Liver (tissue), 9 donors: ENCODE data around the gene CGAS. TPM values are rescaled to one million over a fixed set of nuclear protein-coding genes. Genes with fewer than 3 reads are reported as not detected.
A peak's percentile ranks its signal among the peaks of the same experiment; 100 is the strongest.
"Not testable (repeated sequence)": the region's sequence is repeated elsewhere in the genome, so short reads cannot be mapped to it uniquely, and the experiment has no call there.

Experiments
- DNase-seq: peaks from one replicate; pipeline ENCODE4 v3.0.0-alpha.2; 2017; ENCODE audit warnings: low spot score
- H3K27ac ChIP-seq, 2 donors: one replicate each; pipeline ENCODE4 v1.7.0; 2013; ENCODE audit warnings: inconsistent platforms in 2 of 2, low read length in 2 of 2, control low read depth in 1 of 2, low read depth in 1 of 2, mild to moderate bottlenecking in 1 of 2
- H3K27me3 ChIP-seq, 4 donors: one replicate each; pipeline versions ENCODE4 v1.6.1 to v1.7.0; 2013; ENCODE audit warnings: low read length in 3 of 4, inconsistent platforms in 1 of 4, mild to moderate bottlenecking in 1 of 4, moderate library complexity in 1 of 4; ENCODE audit not compliant: control insufficient read depth in 4 of 4, insufficient read depth in 4 of 4
- H3K36me3 ChIP-seq, 4 donors: one replicate each; pipeline versions ENCODE4 v1.6.1 to v1.7.0; 2013; ENCODE audit warnings: low read length in 3 of 4, mild to moderate bottlenecking in 3 of 4, low read depth in 1 of 4, moderate library complexity in 1 of 4; ENCODE audit not compliant: control insufficient read depth in 4 of 4, insufficient read depth in 3 of 4
- H3K4me1 ChIP-seq, 4 donors: one replicate each; pipeline versions ENCODE4 v1.6.1 to v1.7.0; 2013; ENCODE audit warnings: low read length in 3 of 4, mild to moderate bottlenecking in 3 of 4, moderate library complexity in 1 of 4; ENCODE audit not compliant: control insufficient read depth in 4 of 4, insufficient read depth in 4 of 4
- H3K4me3 ChIP-seq, 3 donors: one replicate each; pipeline versions ENCODE4 v1.6.1 to v1.7.0; 2013; ENCODE audit warnings: low read length in 3 of 3, control low read depth in 1 of 3, low read depth in 1 of 3, mild to moderate bottlenecking in 1 of 3
- H3K9ac ChIP-seq, 2 donors: one replicate each; pipeline ENCODE4 v1.7.0; 2013; ENCODE audit warnings: low read length in 2 of 2, mild to moderate bottlenecking in 2 of 2, moderate library complexity in 2 of 2, control low read depth in 1 of 2, low read depth in 1 of 2
- H3K9me3 ChIP-seq, 4 donors: one replicate each; pipeline versions ENCODE4 v1.6.1 to v1.7.0; 2013; ENCODE audit warnings: low read length in 3 of 4; ENCODE audit not compliant: control insufficient read depth in 4 of 4
- EGR1 ChIP-seq, 2 donors: IDR thresholded peaks; 2 replicates each; pipeline ENCODE4 v1.6.1; 2016 to 2018; ENCODE audit warnings: antibody characterized with exemption in 2 of 2, low read depth in 2 of 2
- GABPA ChIP-seq, 2 donors: IDR thresholded peaks in 1 of 2; conservative IDR thresholded peaks in 1 of 2; 2 replicates each; pipeline ENCODE4 v1.6.1; 2016; ENCODE audit warnings: antibody characterized with exemption in 2 of 2, mild to moderate bottlenecking in 1 of 2, moderate library complexity in 1 of 2
- HNF4A ChIP-seq, 2 donors: conservative IDR thresholded peaks; 2 replicates each; pipeline ENCODE4 v1.6.1; 2016; ENCODE audit warnings: antibody characterized with exemption in 2 of 2, mild to moderate bottlenecking in 2 of 2
- HNF4G ChIP-seq: IDR thresholded peaks from 2 replicates; pipeline ENCODE4 v1.6.1; 2016; ENCODE audit warnings: antibody characterized with exemption
- JUND ChIP-seq, 2 donors: IDR thresholded peaks; 2 replicates each; pipeline ENCODE4 v1.6.1; 2016; ENCODE audit warnings: antibody characterized with exemption in 2 of 2
- MAX ChIP-seq: IDR thresholded peaks from 2 replicates; pipeline ENCODE4 v1.6.1; 2016; ENCODE audit warnings: antibody characterized with exemption
- RAD21 ChIP-seq, 2 donors: IDR thresholded peaks; 2 replicates each; pipeline ENCODE4 v1.6.1; 2016; ENCODE audit warnings: antibody characterized with exemption in 2 of 2, mild to moderate bottlenecking in 2 of 2
- REST ChIP-seq: IDR thresholded peaks from 2 replicates; pipeline ENCODE4 v1.6.1; 2016; ENCODE audit warnings: antibody characterized with exemption, mild to moderate bottlenecking
- RXRA ChIP-seq, 2 donors: IDR thresholded peaks; 2 replicates each; pipeline ENCODE4 v1.6.1; 2017 to 2018; ENCODE audit warnings: antibody characterized with exemption in 2 of 2, mild to moderate bottlenecking in 1 of 2
- SP1 ChIP-seq: IDR thresholded peaks from 2 replicates; pipeline ENCODE4 v1.6.1; 2018; ENCODE audit warnings: antibody characterized with exemption, mild to moderate bottlenecking
- TAF1 ChIP-seq: conservative IDR thresholded peaks from 2 replicates; pipeline ENCODE4 v1.6.1; 2016; ENCODE audit warnings: antibody characterized with exemption, mild to moderate bottlenecking
- YY1 ChIP-seq: IDR thresholded peaks from 2 replicates; pipeline ENCODE4 v1.6.1; 2016; ENCODE audit warnings: antibody characterized with exemption, mild to moderate bottlenecking
- WGBS: extraction: QIAGEN DNeasy Blood & Tissue Kit; methylation state at CpG from one replicate; pipeline ENCODE4 v1.1.7; 2013; 5-methylcytosine and 5-hydroxymethylcytosine counted together
- polyA plus RNA-seq, 2 donors: library from polyadenylated mRNA; stranded (reverse) in 1 of 2; unstranded in 1 of 2; fragments of 200-250 nt in 1 of 2; fragments of >200 nt in 1 of 2; fragmentation: Nextera tagmentation in 1 of 2; extraction: Ambion mirVana in 1 of 2; gene quantifications; one replicate each; pipeline versions ENCODE4 v1.2.1 to v1.2.3, GENCODE V29; 2013 to 2015
- total RNA-seq, 2 donors: library from RNA; depleted of rRNA; stranded (reverse); fragments of >200 nt; gene quantifications; one replicate each; pipeline ENCODE4 v1.2.3, GENCODE V29; 2014
- TF ChIP-seq, protein P1 (sequence below): IDR thresholded peaks from 2 replicates; pipeline ENCODE4 v1.6.1; 2016; ENCODE audit warnings: antibody characterized with exemption
- TF ChIP-seq, protein P2 (sequence below): fragments of 150-350 bp; IDR thresholded peaks from 2 replicates; pipeline ENCODE4 v1.5.1; 2017; ENCODE audit warnings: improper control_type of control experiment, low read depth, low read length; ENCODE audit not compliant: missing input control
- donor health status: healthy.
- donor health status: healthy.
- donor health status: healthy.
- donor health status: healthy.
- donor health status: healthy.

Gene CGAS
- total and polyA plus RNA-seq, 4 donors, result 0.36 to 4.9 (median 1.2) TPM

DNA sequence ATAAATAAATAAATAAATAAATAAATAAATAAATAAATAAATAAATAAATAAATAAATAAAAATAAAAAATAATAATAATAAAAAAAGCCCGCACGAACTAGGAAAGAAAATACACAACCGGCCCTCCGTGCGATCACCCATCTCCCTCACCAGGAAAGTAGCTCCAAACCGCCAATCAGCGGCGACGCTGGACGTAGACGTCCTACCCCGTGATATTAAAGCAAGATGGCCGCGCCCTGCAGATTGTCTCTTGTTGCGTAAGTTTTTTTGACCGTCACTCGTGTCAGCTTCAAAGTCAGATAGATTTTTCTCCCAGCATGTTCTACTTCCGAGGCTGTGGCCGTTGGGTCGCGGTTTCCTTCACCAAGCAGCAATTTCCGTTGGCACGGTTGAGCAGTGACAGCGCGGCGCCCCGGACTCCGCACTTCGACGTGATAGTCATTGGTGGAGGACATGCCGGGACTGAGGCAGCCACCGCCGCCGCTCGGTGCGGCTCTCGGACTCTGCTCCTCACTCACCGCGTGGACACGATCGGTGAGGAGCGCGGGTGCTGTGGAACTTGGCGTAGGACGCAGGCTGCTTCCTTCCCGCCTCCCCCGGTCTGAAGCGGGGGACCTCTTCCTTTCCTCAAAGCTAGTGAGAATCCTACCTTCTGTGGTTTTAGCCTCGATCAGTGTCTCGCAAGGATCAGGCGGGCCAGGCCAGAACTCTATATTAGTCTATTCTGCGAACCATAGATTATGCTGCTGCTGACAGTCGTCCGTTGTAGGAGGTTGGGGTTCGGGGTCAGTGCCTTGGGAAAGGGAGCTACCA, 9.6 kb upstream of the CGAS start, which contains the start of gene MTO1:
TSS of gene MTO1 (plus strand) at position 201 of the 814 bp plus-strand sequence. CDS start at position 319, 118 bp downstream.
- Histone ChIP-seq H3K9me3 (no peaks in the 10 kb centered on the region), H3K4me1 (peaks cover 2 to 13% (median 5%) of the 10 kb centered on the region in 4 donors)
- under 1% methylated on average over 55 of the region's 55 CpGs for WGBS

GRCh38 chr6:73460056-73460455, 8.0 kb upstream of the CGAS start:
- Histone ChIP-seq H3K27me3 (no peaks in the 10 kb centered on the region), H3K9me3 (no peaks in the 10 kb centered on the region), H3K4me1 (peaks cover 2 to 13% (median 7%) of the 10 kb centered on the region in 4 donors), H3K9ac (no peak overlapping the region), H3K36me3 (no peaks in the 10 kb centered on the region), H3K4me3 (no peak overlapping the region), H3K27ac (no peak overlapping the region)
- 73% methylated on average over 5 of the region's 5 CpGs for WGBS
- DNase-seq, result no peak
- TF ChIP-seq EGR1 (IDR thresholded peaks at IDR 0.05; ENCODE audit: low read depth in 2 of 2) (no peak), RAD21 (IDR thresholded peaks at IDR 0.05) (no peak), GABPA (IDR thresholded peaks at IDR 0.05 in 1 of 2, conservative IDR thresholded peaks at IDR 0.05 in 1 of 2) (no peak), SP1 (no peak), RXRA (IDR thresholded peaks at IDR 0.05) (no peak), MAX (no peak), HNF4G (no peak), TAF1 (no peak), REST (no peak)
- TF ChIP-seq, protein P1, sequence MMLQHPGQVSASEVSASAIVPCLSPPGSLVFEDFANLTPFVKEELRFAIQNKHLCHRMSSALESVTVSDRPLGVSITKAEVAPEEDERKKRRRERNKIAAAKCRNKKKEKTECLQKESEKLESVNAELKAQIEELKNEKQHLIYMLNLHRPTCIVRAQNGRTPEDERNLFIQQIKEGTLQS, result no peak
- TF ChIP-seq, protein P2, sequence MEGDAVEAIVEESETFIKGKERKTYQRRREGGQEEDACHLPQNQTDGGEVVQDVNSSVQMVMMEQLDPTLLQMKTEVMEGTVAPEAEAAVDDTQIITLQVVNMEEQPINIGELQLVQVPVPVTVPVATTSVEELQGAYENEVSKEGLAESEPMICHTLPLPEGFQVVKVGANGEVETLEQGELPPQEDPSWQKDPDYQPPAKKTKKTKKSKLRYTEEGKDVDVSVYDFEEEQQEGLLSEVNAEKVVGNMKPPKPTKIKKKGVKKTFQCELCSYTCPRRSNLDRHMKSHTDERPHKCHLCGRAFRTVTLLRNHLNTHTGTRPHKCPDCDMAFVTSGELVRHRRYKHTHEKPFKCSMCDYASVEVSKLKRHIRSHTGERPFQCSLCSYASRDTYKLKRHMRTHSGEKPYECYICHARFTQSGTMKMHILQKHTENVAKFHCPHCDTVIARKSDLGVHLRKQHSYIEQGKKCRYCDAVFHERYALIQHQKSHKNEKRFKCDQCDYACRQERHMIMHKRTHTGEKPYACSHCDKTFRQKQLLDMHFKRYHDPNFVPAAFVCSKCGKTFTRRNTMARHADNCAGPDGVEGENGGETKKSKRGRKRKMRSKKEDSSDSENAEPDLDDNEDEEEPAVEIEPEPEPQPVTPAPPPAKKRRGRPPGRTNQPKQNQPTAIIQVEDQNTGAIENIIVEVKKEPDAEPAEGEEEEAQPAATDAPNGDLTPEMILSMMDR, result no peak

More for the DNA sequence above, 9.6 kb upstream of the CGAS start, which contains the start of gene MTO1:
- H3K9ac ChIP-seq, result peak within 1 kb of the TSS; percentile 86 to 99
- TF ChIP-seq JUND (IDR thresholded peaks at IDR 0.05) (no peak), MAX (peak; percentile 35), YY1 (peak; percentile 99), TAF1 (peak; percentile 91), RAD21 (IDR thresholded peaks at IDR 0.05) (peak in 1 of 2 donors; percentile 24), SP1 (peak; percentile 21), GABPA (IDR thresholded peaks at IDR 0.05 in 1 of 2, conservative IDR thresholded peaks at IDR 0.05 in 1 of 2) (peak in 1 of 2 donors; percentile 25), HNF4A (conservative IDR thresholded peaks at IDR 0.05) (peak; percentile 41 to 42), EGR1 (IDR thresholded peaks at IDR 0.05; ENCODE audit: low read depth in 2 of 2) (peak; percentile 24 to 32)
- TF ChIP-seq, protein P1, result no peak
- H3K27ac ChIP-seq, result peak within 1 kb of the TSS; percentile 98 to 99
- peaks cover 0 to 8% (median 6%) of the 10 kb centered on the region in 4 donors for H3K36me3 ChIP-seq
- no peaks in the 10 kb centered on the region for H3K27me3 ChIP-seq
- peak within 1 kb of the TSS; percentile 59 to 98 (median 90) for H3K4me3 ChIP-seq
- peak; percentile 82 for DNase-seq

GRCh38 chr6:73459474-73459873, 7.4 kb upstream of the CGAS start:
- H3K36me3 ChIP-seq, H3K4me3 ChIP-seq, H3K9ac ChIP-seq, DNase-seq, H3K27ac ChIP-seq, H3K27me3 ChIP-seq, H3K9me3 ChIP-seq: not testable (repeated sequence)
- H3K4me1 ChIP-seq, result peaks cover 2 to 13% (median 7%) of the 10 kb centered on the region in 4 donors
- 86% methylated on average over 7 of the region's 7 CpGs for WGBS
